ENCODE results near the gene NPAS1.
A peak's percentile ranks its signal among the peaks of the same experiment; 100 is the strongest.

The NPAS1 gene

DNA sequence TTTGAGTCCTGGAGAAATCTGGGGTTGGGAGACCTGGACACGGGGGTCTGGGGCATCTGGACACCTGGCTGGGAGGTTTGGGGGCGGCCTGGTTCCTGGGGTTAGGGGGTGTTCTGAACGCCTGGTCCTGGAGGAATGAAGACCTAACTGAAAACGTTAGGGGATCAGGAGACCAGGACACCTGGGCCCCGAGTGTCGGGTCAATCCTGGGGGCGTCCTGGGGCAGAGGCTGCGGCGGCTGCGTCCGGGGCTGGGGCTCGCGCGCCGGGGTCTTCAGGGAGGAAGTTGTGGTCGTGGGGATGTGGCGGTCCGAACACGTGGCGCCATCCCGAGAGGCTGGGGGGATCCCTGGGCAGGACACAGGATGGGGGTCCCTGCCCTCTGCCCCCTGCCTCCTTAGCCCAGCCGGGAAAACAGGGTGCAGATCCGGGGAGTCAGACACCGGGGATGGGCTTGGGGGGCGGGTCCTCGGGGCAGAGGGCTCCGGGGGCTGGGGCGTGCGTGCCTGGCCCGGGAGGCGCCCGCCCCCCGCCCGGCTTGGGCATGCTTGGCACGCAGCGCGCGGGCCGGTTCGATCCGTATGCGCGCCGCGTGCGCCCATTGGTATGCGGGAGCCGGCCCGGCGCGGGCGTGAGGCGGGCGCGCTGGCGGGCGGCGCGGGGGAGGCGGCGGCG lies 632 bp downstream of the NPAS1 start:
- DNase-seq: no peak

- DNase-seq: no peak
Observed at GRCh38 chr19:47020992-47021496, 1.4 kb downstream of the NPAS1 start.

GRCh38 chr19:47021536-47022139 lies 2.0 kb downstream of the NPAS1 start:
- no peak for DNase-seq

GRCh38 chr19:47022140-47022536 lies 2.5 kb downstream of the NPAS1 start:
- no peak for DNase-seq

GRCh38 chr19:47022541-47023447 lies 3.2 kb downstream of the NPAS1 start:
- DNase-seq: no peak

GRCh38 chr19:47023448-47023794 lies 3.8 kb downstream of the NPAS1 start:
- no peak for DNase-seq

GRCh38 chr19:47024502-47024901 lies 4.9 kb downstream of the NPAS1 start:
- no peak for DNase-seq

DNA sequence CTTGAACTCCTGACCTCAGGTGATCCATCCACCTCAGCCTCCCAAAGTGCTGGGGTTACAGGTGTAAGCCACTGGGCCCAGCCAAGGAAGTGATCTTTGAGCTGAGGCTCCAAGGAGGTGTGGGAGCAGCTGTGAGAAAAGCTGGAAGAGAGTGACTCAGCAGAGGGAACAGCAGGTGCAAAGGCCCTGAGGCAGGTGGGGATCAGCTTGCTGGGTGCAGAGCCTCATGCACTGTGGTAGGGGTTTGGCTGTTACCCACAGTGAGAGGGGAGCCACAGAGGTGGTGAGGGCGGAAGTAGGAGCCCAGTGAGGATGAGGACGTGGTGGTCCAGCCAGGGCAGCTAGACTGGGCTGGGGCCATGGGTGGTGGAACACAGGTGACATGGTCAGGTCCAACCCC lies 6.5 kb downstream of the NPAS1 start:
- DNase-seq: no peak

- DNase-seq: no peak
Observed at GRCh38 chr19:47026889-47027288, 7.3 kb downstream of the NPAS1 start.

- DNase-seq: no peak
Observed at GRCh38 chr19:47027586-47028088, 8.0 kb downstream of the NPAS1 start.

GRCh38 chr19:47028195-47028601 lies 8.6 kb downstream of the NPAS1 start:
- no peak for DNase-seq

DNA sequence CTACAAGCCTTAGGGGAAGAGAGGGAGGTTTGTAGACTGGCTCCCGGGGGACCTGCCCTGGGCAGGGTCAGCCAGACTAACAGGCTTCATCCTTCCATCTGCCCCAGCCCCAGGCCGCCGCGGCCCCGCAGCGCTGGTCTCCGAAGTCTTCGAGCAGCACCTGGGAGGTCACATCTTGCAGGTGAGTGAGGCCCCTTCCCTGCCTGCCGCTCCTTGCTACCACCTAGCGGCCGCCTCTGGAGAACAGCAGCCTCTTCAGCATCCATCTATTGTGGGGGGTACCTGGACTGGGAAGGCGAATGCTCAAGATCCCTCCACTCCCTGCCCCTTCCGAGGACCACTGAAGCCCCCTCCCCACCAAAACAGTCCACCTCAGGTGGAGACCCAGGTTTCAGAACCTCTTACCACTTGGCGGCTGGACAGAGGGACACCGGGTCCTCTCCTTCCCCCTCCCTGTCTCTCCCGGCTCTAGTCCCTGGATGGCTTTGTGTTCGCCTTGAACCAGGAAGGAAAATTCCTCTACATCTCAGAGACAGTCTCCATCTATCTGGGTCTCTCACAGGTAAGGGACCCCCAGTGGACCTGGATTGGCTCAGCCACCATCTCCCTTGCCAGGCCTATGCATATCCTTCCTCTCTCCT lies 12.7 kb downstream of the NPAS1 start:
- peak; percentile 79 for DNase-seq

DNA sequence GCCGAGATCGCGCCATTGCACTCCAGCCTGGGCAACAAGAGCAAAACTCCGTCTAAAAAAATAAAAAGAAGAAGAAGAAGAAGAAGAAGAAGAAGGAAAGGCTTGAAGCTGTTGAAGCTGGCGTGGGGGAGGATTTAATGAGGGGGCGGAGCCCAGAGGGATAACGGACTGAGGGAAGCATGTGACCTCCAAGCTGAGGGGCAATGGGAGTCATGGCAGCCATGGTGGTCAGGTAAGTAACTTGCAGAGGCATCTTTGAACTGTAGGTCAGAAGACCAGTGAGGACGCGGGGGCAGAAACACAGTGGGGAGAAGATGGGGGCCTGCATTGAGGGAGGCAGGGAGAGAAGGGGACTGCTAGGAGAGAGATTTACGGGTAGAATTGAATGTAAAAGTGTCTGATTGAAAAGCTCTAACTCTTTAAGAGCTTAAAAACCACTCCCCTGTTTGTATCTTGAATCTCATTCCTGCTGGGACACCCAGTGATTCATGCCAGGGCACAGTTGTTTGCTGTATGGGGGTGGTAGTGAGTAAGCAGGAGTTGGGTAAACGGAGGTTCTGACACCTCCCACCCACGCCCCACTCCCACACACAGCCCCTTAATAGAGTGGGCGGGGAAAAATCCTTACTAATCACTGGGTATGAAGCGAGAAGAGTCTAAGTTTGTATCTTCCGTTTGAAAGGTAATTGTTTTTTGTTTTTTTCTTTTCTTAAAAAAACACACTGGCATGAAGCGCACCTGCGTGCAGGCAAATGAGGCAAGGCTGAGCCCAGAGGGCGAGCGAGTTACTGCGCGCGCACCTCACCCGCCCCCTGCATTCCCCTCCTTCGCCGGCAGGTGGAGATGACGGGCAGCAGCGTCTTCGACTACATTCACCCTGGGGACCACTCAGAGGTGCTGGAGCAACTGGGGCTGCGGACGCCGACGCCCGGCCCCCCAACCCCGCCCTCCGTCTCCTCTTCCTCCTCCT lies 15.8 kb downstream of the NPAS1 start:
- DNase-seq: peak; percentile 94

DNA sequence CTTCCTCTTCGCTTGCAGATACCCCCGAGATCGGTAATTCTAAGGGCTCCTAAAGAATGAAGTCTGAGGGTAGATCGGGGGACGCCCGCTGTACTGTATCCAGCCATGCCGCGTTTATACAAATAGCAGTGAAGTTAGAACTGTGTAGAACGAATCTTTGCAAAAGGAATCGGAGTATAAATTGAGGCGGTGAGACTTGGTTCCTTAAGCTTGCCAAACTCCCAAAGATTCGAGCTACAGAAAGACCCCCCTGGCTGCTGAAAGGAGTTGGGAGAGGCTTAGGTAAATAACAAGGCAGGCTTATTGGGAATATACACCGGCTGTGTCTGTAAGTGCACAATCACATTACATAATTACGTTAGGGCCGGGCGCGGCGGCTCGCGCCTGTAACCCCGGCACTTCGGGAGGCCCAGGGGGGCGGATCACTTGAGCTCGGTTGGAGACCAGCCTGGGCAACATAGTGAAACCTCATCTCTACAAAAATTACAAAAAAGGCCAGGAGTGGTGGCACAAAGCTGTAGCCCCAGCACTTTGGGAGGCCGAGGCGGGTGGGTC lies 16.5 kb downstream of the NPAS1 start:
- DNase-seq: peak; percentile 34

- no peak for DNase-seq
Observed at GRCh38 chr19:47037766-47038165, 18.1 kb downstream of the NPAS1 start.

- no peak for DNase-seq
Observed at GRCh38 chr19:47039239-47039874, 19.7 kb downstream of the NPAS1 start.

GRCh38 chr19:47040869-47041268 lies 21.2 kb downstream of the NPAS1 start:
- no peak for DNase-seq

GRCh38 chr19:47044946-47045866 lies 25.6 kb downstream of the NPAS1 start:
- no peak for DNase-seq

DNA sequence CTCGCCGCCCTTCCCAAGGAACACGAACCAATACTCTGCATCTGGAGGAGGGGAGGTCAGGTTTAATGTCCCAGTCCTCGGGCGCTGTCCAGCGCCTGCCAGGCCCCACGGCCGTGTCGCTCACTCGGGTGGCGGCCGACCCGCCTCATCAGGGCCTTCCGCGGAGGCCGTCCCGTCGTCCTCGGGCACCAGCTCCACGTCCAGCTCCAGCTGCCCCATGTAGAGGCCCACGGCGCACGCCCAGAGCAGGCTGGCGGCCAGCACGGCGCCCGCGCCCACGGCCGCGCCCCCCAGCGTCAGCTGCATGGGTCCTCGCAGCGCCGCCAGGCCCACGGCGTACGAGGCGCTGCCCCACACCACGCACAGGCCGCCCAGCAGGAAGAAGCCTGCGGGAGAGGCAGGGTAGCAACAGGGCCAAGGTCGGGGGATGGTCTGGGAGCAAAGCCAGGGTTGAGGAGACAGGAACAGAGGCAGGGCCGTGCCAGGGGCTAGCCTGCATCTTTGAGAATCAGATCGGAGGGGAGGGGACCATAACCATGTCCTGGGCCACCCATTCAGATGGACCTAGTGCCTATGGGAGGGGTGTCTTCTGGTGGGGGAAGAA lies 26.3 kb downstream of the NPAS1 start:
- DNase-seq: no peak
